Prostate gland (tissue), 2 donors: ENCODE data around the gene SCFD2.

Experiments used
- POLR2A ChIP-seq: fragments of 450-650 bp; IDR thresholded peaks from one replicate; pipeline ENCODE4 v1.6.1; 2016; ENCODE audit warnings: antibody characterized with exemption, mild to moderate bottlenecking
- POLR2AphosphoS5 ChIP-seq: sonication (generic); formaldehyde crosslinking; IDR thresholded peaks from one replicate; pipeline ENCODE4 v1.6.1; 2017; ENCODE audit warnings: antibody characterized with exemption
- TF ChIP-seq, protein P1 (sequence below), 4 experiments: fragments of 200-600 bp in 2 of 4; fragments of 450-650 bp in 2 of 4; sonication (generic) in 2 of 4; IDR thresholded peaks; 1 replicate in 3 of 4; 2 replicates in 1 of 4; pipeline ENCODE4 v1.5.1; 2016 to 2019; ENCODE audit warnings: antibody characterized with exemption in 4 of 4, mild to moderate bottlenecking in 2 of 4, moderate library complexity in 2 of 4

DNA sequence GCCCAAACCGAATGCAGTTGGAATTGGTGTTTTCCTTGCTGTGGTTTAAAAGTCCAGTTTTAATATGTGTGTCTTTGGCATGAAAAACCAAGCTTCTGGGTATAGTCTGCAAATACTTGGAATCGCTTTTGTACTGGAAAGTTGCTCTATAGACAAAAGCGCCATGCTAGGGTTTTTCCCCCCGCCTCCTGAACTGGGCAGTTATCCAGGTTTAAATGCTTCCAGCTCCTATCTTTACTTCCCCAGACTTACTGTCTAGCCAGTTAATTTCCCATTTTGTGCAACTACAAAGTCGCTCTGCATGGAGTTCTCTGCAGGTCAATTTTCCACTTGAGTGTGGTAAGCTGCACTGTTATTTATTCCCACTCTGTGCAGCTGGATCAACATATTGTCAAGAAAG is 501.1 kb downstream of the SCFD2 start:
- TF ChIP-seq, protein P1, sequence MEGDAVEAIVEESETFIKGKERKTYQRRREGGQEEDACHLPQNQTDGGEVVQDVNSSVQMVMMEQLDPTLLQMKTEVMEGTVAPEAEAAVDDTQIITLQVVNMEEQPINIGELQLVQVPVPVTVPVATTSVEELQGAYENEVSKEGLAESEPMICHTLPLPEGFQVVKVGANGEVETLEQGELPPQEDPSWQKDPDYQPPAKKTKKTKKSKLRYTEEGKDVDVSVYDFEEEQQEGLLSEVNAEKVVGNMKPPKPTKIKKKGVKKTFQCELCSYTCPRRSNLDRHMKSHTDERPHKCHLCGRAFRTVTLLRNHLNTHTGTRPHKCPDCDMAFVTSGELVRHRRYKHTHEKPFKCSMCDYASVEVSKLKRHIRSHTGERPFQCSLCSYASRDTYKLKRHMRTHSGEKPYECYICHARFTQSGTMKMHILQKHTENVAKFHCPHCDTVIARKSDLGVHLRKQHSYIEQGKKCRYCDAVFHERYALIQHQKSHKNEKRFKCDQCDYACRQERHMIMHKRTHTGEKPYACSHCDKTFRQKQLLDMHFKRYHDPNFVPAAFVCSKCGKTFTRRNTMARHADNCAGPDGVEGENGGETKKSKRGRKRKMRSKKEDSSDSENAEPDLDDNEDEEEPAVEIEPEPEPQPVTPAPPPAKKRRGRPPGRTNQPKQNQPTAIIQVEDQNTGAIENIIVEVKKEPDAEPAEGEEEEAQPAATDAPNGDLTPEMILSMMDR (IDR thresholded peaks at IDR 0.05): no peak
- TF ChIP-seq POLR2A (no peak), POLR2AphosphoS5 (no peak)
